GM18870 (cell line): ENCODE data around the gene IER5L.
"Not testable (repeated sequence)": the region's sequence is repeated elsewhere in the genome, so short reads cannot be mapped to it uniquely, and the experiment has no call there.

ENCODE experiments used
- ATAC-seq: cut with Tn5 transposase; IDR thresholded peaks from one replicate; pipeline ENCODE4 v1.9.1; 2021; ENCODE audit warnings: moderate library complexity; ENCODE audit not compliant: unreplicated experiment

IER5L gene

GRCh38 chr9:129203556-129203909 is 25.5 kb upstream of the IER5L start:
- no peak for ATAC-seq

DNA sequence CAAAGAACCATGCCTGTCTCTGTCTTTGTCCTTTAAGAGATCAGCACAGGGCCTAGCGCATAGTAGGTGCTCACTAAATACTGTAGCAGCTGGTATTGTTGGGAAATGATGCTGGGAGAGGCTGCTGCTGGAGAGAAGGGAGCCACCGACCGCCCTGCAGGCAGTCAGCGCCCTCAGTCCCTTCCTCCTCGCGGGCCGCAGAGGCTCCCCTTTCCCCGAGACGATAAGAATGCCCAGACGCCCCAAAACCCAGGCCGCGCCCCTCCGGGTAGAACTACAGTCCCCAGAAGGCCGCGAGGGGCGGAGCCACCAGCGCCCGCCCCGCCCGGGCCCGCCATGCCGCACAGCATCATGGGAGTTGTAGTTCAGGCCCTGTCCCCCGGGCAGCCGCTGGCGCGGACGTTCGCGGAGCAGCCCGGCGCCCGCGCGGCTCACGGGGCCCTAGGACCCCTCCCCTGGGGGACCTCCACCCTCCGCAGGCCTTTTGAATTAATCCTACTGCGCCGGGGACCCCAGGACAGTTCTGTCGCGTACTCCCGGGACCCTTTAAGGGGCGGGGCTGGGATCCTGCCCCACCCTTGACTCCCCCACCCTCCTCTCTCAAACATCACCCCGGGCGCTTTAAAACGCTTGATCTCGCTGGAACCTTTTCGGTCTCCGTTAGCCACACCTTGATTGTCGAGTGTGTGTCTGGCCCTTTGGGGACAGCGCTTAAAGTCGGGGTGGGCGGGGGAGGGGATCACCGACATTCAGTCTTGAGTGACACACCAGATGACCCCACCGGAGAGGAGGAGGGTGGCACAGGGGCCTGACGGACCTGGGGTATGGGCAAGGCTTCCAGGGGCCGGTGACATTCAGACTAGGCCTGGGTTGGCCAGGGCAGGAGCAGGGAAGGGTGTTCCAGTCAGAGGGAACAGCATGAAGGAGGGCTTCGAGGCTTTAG is 24.8 kb upstream of the IER5L start:
- no peak for ATAC-seq

DNA sequence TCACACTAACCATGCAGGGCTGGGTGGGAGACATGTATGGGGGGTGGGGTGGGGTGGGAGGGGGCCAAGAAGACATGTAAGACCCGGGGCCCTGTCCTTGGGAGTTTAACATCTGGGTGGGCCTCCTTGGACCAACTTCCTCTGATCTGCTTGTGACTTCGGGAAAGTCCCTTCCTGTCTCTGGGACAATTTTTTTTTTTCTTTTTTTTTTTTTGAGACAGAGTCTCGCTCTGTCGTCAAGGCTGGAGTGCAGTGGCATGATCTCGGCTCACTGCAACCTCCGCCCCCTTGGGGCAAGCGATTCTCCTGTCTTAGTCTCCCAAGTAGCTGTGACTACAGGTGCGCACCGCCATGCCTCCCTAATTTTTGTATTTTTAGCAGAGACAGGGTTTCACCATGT is 23.8 kb upstream of the IER5L start:
- no peak for ATAC-seq

DNA sequence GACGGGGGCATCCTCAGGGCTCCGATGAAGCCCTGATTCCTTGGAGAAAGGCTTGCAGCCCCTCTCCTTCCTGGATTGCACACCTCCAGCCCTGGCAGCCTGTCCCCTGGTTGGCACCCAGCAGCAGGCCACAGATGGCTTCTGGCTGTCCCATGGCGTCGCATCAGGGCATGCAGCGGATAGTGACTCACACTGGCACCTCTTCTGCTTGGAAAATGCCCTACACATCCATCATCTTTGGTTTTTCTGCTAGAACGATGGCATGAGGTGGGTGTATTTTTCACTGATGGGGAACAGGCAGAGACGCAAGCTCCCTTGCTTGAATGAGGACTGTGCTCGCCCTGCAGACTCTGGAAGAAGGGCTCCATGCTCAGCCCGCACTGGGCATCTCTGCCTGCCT is 23.2 kb upstream of the IER5L start:
- ATAC-seq = no peak

DNA sequence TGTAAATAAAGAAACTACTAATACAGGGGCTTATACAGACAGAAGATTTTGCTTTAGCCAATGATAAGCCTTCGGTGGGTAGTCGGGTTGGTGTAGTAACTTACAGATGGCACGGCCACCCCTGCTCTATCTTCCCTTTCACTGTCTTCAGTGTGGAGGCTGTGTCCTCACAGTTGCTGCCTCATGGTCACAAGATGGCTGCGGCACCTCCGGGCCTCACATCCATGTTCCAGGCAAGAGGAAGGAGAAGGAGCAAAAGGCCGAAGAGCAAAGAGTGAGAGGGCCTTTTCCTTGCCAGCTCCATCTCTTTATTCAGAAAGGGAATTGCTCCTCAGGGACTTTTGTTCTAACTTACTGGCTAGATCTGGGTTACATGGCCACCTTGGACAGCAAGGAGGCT is 22.2 kb upstream of the IER5L start:
- ATAC-seq = no peak

DNA sequence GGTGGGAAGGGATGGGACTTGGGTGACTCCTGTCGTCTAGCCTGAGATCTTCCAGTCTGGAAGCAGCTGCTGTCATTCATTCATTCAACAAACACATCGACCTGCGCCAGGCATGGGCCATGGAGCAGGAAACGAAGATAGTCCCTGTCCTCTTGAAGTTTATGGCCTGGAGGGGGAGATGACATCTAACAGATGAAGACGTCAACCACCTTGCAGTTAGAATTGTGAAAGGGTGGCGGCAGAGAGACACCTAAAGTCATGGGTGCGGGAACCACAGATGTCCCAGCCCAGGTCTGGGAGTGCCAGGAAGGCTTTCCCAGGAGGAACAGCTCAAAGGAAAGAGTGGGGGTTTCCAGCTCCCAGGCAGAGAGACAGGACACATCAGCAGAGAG is 21.0 kb upstream of the IER5L start:
- ATAC-seq = no peak

DNA sequence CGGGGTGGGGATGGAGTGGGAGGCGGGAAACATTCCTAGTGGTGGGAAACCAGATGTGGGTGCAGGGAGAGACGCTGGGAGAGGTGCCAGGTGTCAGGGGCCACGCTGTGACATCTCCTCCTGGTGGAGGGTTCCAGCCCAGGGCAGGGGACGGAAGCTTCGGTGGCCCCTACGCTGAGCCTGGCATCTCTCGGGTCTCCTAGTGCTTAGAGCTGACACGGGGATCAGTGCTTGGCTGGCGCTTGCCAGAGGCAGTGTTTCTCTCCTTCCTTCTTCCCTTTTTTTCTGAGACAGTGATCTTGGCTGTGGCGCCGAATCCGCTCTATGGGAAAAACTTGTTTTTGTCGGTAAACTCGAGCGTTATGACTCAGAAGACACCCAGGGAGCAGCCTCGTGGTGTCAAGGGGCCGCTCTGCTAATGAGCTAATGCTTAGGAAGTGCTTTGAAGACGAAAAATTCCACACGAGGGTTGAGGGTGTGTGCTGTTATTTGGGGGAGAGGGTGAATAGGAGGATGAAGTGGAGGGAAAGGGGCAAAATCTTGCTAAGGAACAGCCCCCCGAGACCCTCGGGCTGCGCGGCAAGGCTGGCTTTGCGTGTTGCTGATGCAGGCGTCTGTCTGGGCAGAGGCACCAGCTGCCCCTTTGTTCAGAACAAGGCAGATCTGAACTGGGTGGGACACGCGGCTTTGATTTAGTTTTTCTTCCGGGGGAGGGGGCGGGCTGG is 20.4 kb upstream of the IER5L start:
- ATAC-seq = no peak

- no peak for ATAC-seq
These were observed 19.9 kb upstream of the IER5L start for GRCh38 chr9:129197978-129198318.

DNA sequence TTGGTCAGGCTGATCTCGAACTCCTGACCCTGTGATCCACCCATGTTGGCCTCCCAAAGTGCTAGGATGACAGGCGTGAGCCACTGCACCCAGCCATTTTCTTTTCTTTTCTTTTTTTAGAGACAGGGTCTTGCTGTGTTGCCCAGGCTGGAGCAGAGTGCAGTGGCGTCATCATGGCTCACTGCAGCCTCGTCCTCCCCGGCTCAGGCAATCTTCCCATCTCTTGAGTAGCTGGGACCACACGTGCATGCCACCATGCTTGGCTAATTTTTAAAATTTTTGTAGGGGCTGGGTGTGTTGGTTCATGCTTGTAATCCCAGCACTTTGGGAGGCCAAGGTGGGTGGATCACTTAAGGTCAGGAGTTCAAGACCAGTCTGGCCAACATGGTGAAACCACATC is 19.0 kb upstream of the IER5L start:
- not testable (repeated sequence) for ATAC-seq

DNA sequence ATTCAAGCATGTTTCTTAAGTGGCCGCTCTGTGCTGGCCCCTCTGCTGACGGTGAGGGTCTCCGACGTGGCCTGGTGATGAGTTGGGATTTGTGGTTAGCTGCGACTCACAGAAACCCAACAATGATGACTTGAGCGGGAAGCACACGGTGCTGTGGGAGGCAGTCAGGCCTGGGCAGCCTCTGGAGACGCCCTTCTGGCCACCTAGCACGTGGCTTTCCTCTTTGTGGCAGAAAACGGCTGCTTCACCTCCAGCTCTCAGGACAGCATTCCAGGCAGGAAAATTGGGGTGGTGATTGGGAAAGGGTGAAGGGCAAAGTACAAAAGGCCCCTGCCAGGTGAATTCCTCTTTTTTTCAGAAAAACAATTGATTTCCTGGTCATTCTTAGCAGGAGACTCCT is 17.5 kb upstream of the IER5L start:
- no peak for ATAC-seq

DNA sequence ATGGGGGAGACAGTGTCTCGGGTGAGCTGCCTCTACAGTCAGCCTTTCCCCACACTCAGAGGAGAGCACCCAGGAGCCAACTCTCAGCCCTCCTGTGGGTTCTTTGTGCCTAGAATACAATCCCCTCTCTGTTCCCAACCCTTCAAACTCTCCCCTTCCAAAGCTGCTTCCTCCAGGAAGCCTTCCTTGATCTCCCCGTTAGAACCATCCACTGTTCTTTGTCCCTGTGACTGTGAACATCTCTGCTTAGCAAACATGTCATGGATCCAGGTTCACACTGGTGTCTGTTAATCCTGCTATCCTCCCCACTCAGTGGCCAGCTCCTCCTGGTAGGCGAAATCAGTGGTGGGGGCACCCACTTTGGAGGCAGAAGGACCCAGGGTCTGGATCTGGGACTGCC is 16.2 kb upstream of the IER5L start:
- ATAC-seq = no peak

- ATAC-seq = no peak
These were observed 15.6 kb upstream of the IER5L start for GRCh38 chr9:129193655-129194054.

GRCh38 chr9:129191234-129191633 is 13.2 kb upstream of the IER5L start:
- ATAC-seq = no peak

DNA sequence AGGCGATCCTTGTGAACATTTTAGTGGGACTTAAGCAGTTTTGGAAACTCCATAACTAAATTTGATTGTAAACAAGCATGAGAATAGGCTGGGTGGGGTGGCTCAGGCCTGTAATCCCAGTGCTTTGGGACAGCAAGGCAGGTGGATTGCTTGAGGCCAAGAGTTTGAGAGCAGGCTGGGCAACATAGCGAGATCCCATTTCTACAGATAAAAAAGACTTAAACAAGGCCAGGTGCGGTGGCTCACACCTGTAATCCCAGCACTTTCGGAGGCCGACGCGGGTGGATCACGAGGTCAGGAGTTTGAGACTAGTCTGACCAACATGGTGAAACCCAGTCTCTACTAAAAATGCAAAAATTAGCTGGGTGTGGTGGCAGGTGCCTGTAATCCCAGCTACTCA is 11.9 kb upstream of the IER5L start:
- not testable (repeated sequence) for ATAC-seq

DNA sequence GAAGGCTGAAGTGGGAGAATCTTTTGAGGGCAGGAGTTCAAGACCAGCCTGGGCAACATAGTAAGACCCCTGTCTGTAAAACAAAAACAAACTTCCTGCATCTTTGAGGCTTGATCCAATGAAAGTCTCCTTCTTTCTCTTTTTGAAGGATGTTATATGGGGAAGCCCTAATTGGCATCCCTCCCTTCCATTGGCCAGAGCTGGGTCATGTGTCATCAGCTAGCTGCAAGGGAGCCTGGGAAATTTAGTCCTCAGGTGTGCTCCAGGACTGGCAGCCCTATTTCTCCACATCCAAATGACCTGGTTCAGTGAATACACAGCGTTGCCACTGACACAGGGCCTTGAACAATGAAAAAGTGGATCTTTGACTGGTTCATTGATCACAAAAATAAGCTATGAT is 9.0 kb upstream of the IER5L start:
- no peak for ATAC-seq

GRCh38 chr9:129185991-129186390 is 7.9 kb upstream of the IER5L start:
- no peak for ATAC-seq

DNA sequence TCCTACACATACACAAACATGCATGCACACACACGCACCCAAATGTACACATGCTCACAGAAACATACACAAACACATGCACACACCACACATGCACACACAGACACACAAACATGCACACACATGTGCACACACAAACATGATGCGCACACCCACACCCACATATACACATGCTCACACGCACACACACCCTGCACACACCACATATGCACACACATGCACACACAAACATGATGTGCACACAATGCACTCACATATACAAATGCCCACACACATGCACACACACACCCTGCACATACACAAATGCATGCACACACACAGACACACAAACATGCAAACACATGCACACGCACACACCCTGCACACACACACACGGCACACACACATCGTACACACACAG is 7.3 kb upstream of the IER5L start:
- no peak for ATAC-seq

- ATAC-seq = no peak
These were observed 6.6 kb upstream of the IER5L start for GRCh38 chr9:129184596-129185122.

GRCh38 chr9:129184219-129184524 is 6.1 kb upstream of the IER5L start:
- no peak for ATAC-seq

GRCh38 chr9:129183495-129184218 is 5.6 kb upstream of the IER5L start:
- ATAC-seq = no peak

- ATAC-seq = no peak
These were observed 4.8 kb upstream of the IER5L start for GRCh38 chr9:129182625-129183494.
